ENCODE results near the gene ANKRD12.

- TF ChIP-seq CTCF (conservative IDR thresholded peaks at IDR 0.05; ENCODE audit: low read length) (no peak), EZH2phosphoT487 (IDR thresholded peaks at IDR 0.05; ENCODE audit: borderline replicate concordance, low read depth, low read length) (no peak)
These were observed 5.8 kb upstream of the ANKRD12 start for GRCh38 chr18:9130806-9131205.
